ENCODE data around the gene IRX1. TPM values are rescaled to one million over a fixed set of nuclear protein-coding genes. Genes with fewer than 3 reads are reported as not detected.

IRX1 gene
- polyA plus RNA-seq (2013, experiment 1 of 2): 2.6 TPM
- 2.3 TPM for polyA plus RNA-seq (2013, experiment 2 of 2)

GRCh38 chr5:3595006-3595961 lies at the start of gene IRX1:
Gene IRX1 (plus strand): TSS chr5:3595832. CDS start chr5:3596106, 274 bp downstream.
- Histone ChIP-seq H2BK120ac (ENCODE audit: low read depth, low read length) (peak within 1 kb of the TSS; percentile 87), H3K23ac (ENCODE audit: low read depth, low read length, poor library complexity) (no peak within 1 kb of the TSS), H3K9ac (ENCODE audit: low read depth, low read length, poor library complexity) (peak within 1 kb of the TSS; percentile 88), H2AK5ac (ENCODE audit: low read depth, low read length) (no peak within 1 kb of the TSS), H3K27ac (replicated peaks; ENCODE audit: low read length) (no peak within 1 kb of the TSS), H3K79me1 (ENCODE audit: low read depth, low read length) (peaks cover 5% of the 10 kb centered on the region), H2BK12ac (ENCODE audit: low read length) (peak within 1 kb of the TSS; percentile 94), H3K4me3 (ENCODE audit: low read length in 2 of 2) (peak within 1 kb of the TSS; percentile 62 to 79), H3K9me3 (replicated peaks in 1 of 2; ENCODE audit: control insufficient read depth in 2 of 2, insufficient read depth in 1 of 2, low read depth in 1 of 2, low read length in 2 of 2) (peaks cover 5 to 26% of the 10 kb centered on the region in 2 donors), H4K91ac (ENCODE audit: low read depth, low read length, poor library complexity) (no peak within 1 kb of the TSS), H3K36me3 (replicated peaks in 1 of 2; ENCODE audit: control insufficient read depth in 2 of 2, insufficient read depth in 2 of 2, low read length in 2 of 2) (peaks cover 0 to 15% of the 10 kb centered on the region in 2 donors), H3K4ac (ENCODE audit: low read length) (no peak within 1 kb of the TSS), H3K4me2 (ENCODE audit: insufficient read depth, low read length, poor library complexity, severe bottlenecking) (peak within 1 kb of the TSS; percentile 93), H3K18ac (ENCODE audit: low read length) (peak within 1 kb of the TSS; percentile 90), H2BK5ac (ENCODE audit: low read length) (no peak within 1 kb of the TSS), H3K4me1 (ENCODE audit: control insufficient read depth in 2 of 2, insufficient read depth in 1 of 2, low read depth in 1 of 2, low read length in 2 of 2) (peaks cover 3 to 24% of the 10 kb centered on the region in 2 donors), H2AFZ (ENCODE audit: low read length) (peak within 1 kb of the TSS; percentile 97), H3K14ac (ENCODE audit: low read length) (no peak within 1 kb of the TSS), H3K27me3 (ENCODE audit: control insufficient read depth in 3 of 3, insufficient read depth in 3 of 3, low read depth in 1 of 3, low read length in 3 of 3) (peaks cover 34 to 96% (median 52%) of the 10 kb centered on the region in 3 experiments), H2BK15ac (ENCODE audit: low read length) (peak within 1 kb of the TSS; percentile 71), H4K8ac (ENCODE audit: low read depth, low read length) (peak within 1 kb of the TSS; percentile 43)
- WGBS, 2 donors (ENCODE audit: extremely low coverage in 2 of 2, insufficient read length in 2 of 2, insufficient replicate concordance in 1 of 2): no CpG with 5 or more reads among the region's 106 CpGs
- DNase-seq (ENCODE audit: low spot score): no peak

- no peak overlapping the region for H3K4me2 ChIP-seq (ENCODE audit: insufficient read depth, low read length, poor library complexity, severe bottlenecking)
- H2BK12ac ChIP-seq (ENCODE audit: low read length): no peak overlapping the region
- H3K9me3 ChIP-seq (replicated peaks in 1 of 2; ENCODE audit: control insufficient read depth in 2 of 2, insufficient read depth in 1 of 2, low read depth in 1 of 2, low read length in 2 of 2): no peaks in the 10 kb centered on the region
- no peak overlapping the region for H3K14ac ChIP-seq (ENCODE audit: low read length)
- no CpG with 5 or more reads among the region's 3 CpGs for WGBS, 2 donors (ENCODE audit: extremely low coverage in 2 of 2, insufficient read length in 2 of 2, insufficient replicate concordance in 1 of 2)
- H4K8ac ChIP-seq (ENCODE audit: low read depth, low read length): no peak overlapping the region
- H3K27ac ChIP-seq (replicated peaks; ENCODE audit: low read length): no peak overlapping the region
- no peak overlapping the region for H2BK15ac ChIP-seq (ENCODE audit: low read length)
- no peaks in the 10 kb centered on the region for H3K36me3 ChIP-seq (replicated peaks in 1 of 2; ENCODE audit: control insufficient read depth in 2 of 2, insufficient read depth in 2 of 2, low read length in 2 of 2)
- H4K91ac ChIP-seq (ENCODE audit: low read depth, low read length, poor library complexity): no peak overlapping the region
- no peaks in the 10 kb centered on the region for H3K79me1 ChIP-seq (ENCODE audit: low read depth, low read length)
- H3K23ac ChIP-seq (ENCODE audit: low read depth, low read length, poor library complexity): no peak overlapping the region
- H3K4ac ChIP-seq (ENCODE audit: low read length): no peak overlapping the region
- H2AK5ac ChIP-seq (ENCODE audit: low read depth, low read length): no peak overlapping the region
- H2BK5ac ChIP-seq (ENCODE audit: low read length): no peak overlapping the region
- H2AFZ ChIP-seq (ENCODE audit: low read length): no peak overlapping the region
- H3K9ac ChIP-seq (ENCODE audit: low read depth, low read length, poor library complexity): no peak overlapping the region
- H3K18ac ChIP-seq (ENCODE audit: low read length): no peak overlapping the region
- no peak overlapping the region for H2BK120ac ChIP-seq (ENCODE audit: low read depth, low read length)
- no peaks in the 10 kb centered on the region for H3K27me3 ChIP-seq (ENCODE audit: control insufficient read depth in 3 of 3, insufficient read depth in 3 of 3, low read depth in 1 of 3, low read length in 3 of 3)
- DNase-seq (ENCODE audit: low spot score): no peak
- no peak overlapping the region for H3K4me3 ChIP-seq (ENCODE audit: low read length in 2 of 2)
- no peaks in the 10 kb centered on the region for H3K4me1 ChIP-seq (ENCODE audit: control insufficient read depth in 2 of 2, insufficient read depth in 1 of 2, low read depth in 1 of 2, low read length in 2 of 2)
Observed at GRCh38 chr5:3546028-3546427, 49.6 kb upstream of the IRX1 start.

DNA sequence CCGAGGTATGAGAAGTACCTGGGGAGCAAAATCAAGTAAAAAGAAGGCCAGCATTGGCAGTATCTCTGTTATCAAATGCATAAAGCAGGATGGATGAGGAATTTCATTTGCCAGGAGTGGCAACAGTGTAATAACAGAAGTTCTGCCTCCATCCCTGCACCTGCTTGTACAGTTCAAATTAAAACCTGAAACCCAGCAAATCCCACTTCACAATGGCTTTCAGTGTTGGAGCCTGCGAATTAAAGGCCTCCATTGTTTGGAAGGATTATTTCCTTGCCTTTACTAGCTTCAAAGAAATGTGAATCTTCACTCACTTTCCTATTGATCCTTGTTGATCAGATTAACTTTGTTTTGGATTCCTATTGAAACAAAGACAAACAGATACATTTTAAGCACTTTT lies 31.5 kb upstream of the IRX1 start:
- no peak overlapping the region for H3K23ac ChIP-seq (ENCODE audit: low read depth, low read length, poor library complexity)
- H4K91ac ChIP-seq (ENCODE audit: low read depth, low read length, poor library complexity): no peak overlapping the region
- no peak overlapping the region for H4K8ac ChIP-seq (ENCODE audit: low read depth, low read length)
- H3K18ac ChIP-seq (ENCODE audit: low read length): no peak overlapping the region
- no peak overlapping the region for H2AFZ ChIP-seq (ENCODE audit: low read length)
- no peak overlapping the region for H2BK12ac ChIP-seq (ENCODE audit: low read length)
- H3K79me1 ChIP-seq (ENCODE audit: low read depth, low read length): no peaks in the 10 kb centered on the region
- peaks cover 0 to 8% of the 10 kb centered on the region in 2 donors for H3K4me1 ChIP-seq (ENCODE audit: control insufficient read depth in 2 of 2, insufficient read depth in 1 of 2, low read depth in 1 of 2, low read length in 2 of 2)
- peaks cover 7 to 11% of the 10 kb centered on the region in 2 donors for H3K9me3 ChIP-seq (replicated peaks in 1 of 2; ENCODE audit: control insufficient read depth in 2 of 2, insufficient read depth in 1 of 2, low read depth in 1 of 2, low read length in 2 of 2)
- no peaks in the 10 kb centered on the region for H3K27me3 ChIP-seq (ENCODE audit: control insufficient read depth in 3 of 3, insufficient read depth in 3 of 3, low read depth in 1 of 3, low read length in 3 of 3)
- no peak overlapping the region for H3K4ac ChIP-seq (ENCODE audit: low read length)
- no peak overlapping the region for H2BK120ac ChIP-seq (ENCODE audit: low read depth, low read length)
- H3K4me3 ChIP-seq (ENCODE audit: low read length in 2 of 2): no peak overlapping the region
- peaks cover 0 to 6% of the 10 kb centered on the region in 2 donors for H3K36me3 ChIP-seq (replicated peaks in 1 of 2; ENCODE audit: control insufficient read depth in 2 of 2, insufficient read depth in 2 of 2, low read length in 2 of 2)
- no CpG with 5 or more reads among the region's 2 CpGs for WGBS, 2 donors (ENCODE audit: extremely low coverage in 2 of 2, insufficient read length in 2 of 2, insufficient replicate concordance in 1 of 2)
- no peak overlapping the region for H2AK5ac ChIP-seq (ENCODE audit: low read depth, low read length)
- H3K27ac ChIP-seq (replicated peaks; ENCODE audit: low read length): no peak overlapping the region
- H2BK15ac ChIP-seq (ENCODE audit: low read length): no peak overlapping the region
- H3K14ac ChIP-seq (ENCODE audit: low read length): no peak overlapping the region
- no peak overlapping the region for H3K9ac ChIP-seq (ENCODE audit: low read depth, low read length, poor library complexity)
- no peak overlapping the region for H3K4me2 ChIP-seq (ENCODE audit: insufficient read depth, low read length, poor library complexity, severe bottlenecking)
- no peak overlapping the region for H2BK5ac ChIP-seq (ENCODE audit: low read length)
- peak; percentile 8 for DNase-seq (ENCODE audit: low spot score)

GRCh38 chr5:3564827-3565518 lies 30.7 kb upstream of the IRX1 start:
- WGBS, 2 donors (ENCODE audit: extremely low coverage in 2 of 2, insufficient read length in 2 of 2, insufficient replicate concordance in 1 of 2): no CpG with 5 or more reads among the region's 9 CpGs
- Histone ChIP-seq H4K8ac (ENCODE audit: low read depth, low read length) (no peak overlapping the region), H2AFZ (ENCODE audit: low read length) (no peak overlapping the region)

More at GRCh38 chr5:3564827-3565518, 30.7 kb upstream of the IRX1 start:
- Histone ChIP-seq H3K79me1 (ENCODE audit: low read depth, low read length) (no peaks in the 10 kb centered on the region), H3K4ac (ENCODE audit: low read length) (no peak overlapping the region), H4K91ac (ENCODE audit: low read depth, low read length, poor library complexity) (no peak overlapping the region), H3K9me3 (replicated peaks in 1 of 2; ENCODE audit: control insufficient read depth in 2 of 2, insufficient read depth in 1 of 2, low read depth in 1 of 2, low read length in 2 of 2) (peaks cover under 1 to 8% of the 10 kb centered on the region in 2 donors), H3K9ac (ENCODE audit: low read depth, low read length, poor library complexity) (no peak overlapping the region), H2BK120ac (ENCODE audit: low read depth, low read length) (no peak overlapping the region), H2BK12ac (ENCODE audit: low read length) (no peak overlapping the region), H3K27ac (replicated peaks; ENCODE audit: low read length) (no peak overlapping the region), H3K4me2 (ENCODE audit: insufficient read depth, low read length, poor library complexity, severe bottlenecking) (no peak overlapping the region), H2BK15ac (ENCODE audit: low read length) (no peak overlapping the region), H3K23ac (ENCODE audit: low read depth, low read length, poor library complexity) (no peak overlapping the region), H3K27me3 (ENCODE audit: control insufficient read depth in 3 of 3, insufficient read depth in 3 of 3, low read depth in 1 of 3, low read length in 3 of 3) (peaks cover 0 to under 1% (median 0%) of the 10 kb centered on the region in 3 experiments), H2BK5ac (ENCODE audit: low read length) (no peak overlapping the region), H3K18ac (ENCODE audit: low read length) (peak overlapping the region; percentile 24), H2AK5ac (ENCODE audit: low read depth, low read length) (no peak overlapping the region), H3K14ac (ENCODE audit: low read length) (no peak overlapping the region), H3K4me1 (ENCODE audit: control insufficient read depth in 2 of 2, insufficient read depth in 1 of 2, low read depth in 1 of 2, low read length in 2 of 2) (peaks cover 0 to 8% of the 10 kb centered on the region in 2 donors), H3K36me3 (replicated peaks in 1 of 2; ENCODE audit: control insufficient read depth in 2 of 2, insufficient read depth in 2 of 2, low read length in 2 of 2) (peaks cover 0 to 6% of the 10 kb centered on the region in 2 donors), H3K4me3 (ENCODE audit: low read length in 2 of 2) (no peak overlapping the region)
- no peak for DNase-seq (ENCODE audit: low spot score)
